ENCODE data around the gene TTN.

- TF ChIP-seq EZH2 (IDR thresholded peaks at IDR 0.05; ENCODE audit: low read length, unreplicated experiment) (no peak), CTCF (conservative IDR thresholded peaks at IDR 0.05; ENCODE audit: low read depth, low read length) (no peak)
These were observed 298.6 kb downstream of the TTN start for GRCh38 chr2:178508646-178509045.

Data from PC-3 (cell line).